Ovary (tissue), 3 donors: ENCODE measurements around the gene SMAD3.

Experiments used
- EP300 ChIP-seq: sonication (generic); formaldehyde crosslinking; IDR thresholded peaks from one replicate; pipeline ENCODE4 v1.6.1; 2017; ENCODE audit warnings: antibody characterized with exemption
- POLR2A ChIP-seq: fragments of 450-650 bp; IDR thresholded peaks from one replicate; pipeline ENCODE4 v1.6.1; 2017; ENCODE audit warnings: antibody characterized with exemption, mild to moderate bottlenecking, moderate library complexity
- TF ChIP-seq, protein P1 (sequence below), 3 donors: fragments of 450-650 bp in 2 of 3; fragments of 200-600 bp in 1 of 3; IDR thresholded peaks; one replicate each; pipeline versions ENCODE4 v1.5.1 to v1.8.0; 2016 to 2022; ENCODE audit warnings: antibody characterized with exemption in 3 of 3, mild to moderate bottlenecking in 1 of 3
- donor health status: DM: no; HTN: no; CAD: no.

DNA sequence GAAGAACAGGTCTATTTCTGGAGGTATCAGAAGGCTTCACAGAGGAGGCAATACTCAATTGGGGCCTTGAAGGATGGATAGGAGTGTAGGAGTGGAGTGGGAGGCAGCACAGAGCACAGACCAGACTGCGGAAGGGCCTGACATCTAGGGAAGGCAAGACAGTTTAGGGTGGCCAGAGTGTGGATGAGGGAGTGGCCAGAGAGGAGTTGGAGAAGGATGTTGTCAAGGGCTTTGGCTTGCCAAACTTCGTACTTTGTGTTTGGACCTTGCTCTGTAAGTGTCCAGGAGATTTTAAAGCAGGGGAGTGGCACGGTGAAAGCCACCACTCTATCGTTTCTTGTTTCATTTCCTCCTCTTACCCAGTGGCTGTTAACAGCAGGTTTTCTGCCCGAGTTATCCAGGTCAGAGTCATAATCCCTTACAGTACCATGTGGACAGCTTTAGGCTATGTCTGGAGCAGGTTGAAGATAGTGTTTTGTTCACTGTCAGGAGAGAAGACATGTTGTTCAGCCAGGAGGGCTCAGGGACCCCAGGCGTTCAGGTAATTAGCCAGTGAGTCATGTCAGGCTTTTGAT lies 12.3 kb downstream of the SMAD3 start:
- TF ChIP-seq, protein P1, sequence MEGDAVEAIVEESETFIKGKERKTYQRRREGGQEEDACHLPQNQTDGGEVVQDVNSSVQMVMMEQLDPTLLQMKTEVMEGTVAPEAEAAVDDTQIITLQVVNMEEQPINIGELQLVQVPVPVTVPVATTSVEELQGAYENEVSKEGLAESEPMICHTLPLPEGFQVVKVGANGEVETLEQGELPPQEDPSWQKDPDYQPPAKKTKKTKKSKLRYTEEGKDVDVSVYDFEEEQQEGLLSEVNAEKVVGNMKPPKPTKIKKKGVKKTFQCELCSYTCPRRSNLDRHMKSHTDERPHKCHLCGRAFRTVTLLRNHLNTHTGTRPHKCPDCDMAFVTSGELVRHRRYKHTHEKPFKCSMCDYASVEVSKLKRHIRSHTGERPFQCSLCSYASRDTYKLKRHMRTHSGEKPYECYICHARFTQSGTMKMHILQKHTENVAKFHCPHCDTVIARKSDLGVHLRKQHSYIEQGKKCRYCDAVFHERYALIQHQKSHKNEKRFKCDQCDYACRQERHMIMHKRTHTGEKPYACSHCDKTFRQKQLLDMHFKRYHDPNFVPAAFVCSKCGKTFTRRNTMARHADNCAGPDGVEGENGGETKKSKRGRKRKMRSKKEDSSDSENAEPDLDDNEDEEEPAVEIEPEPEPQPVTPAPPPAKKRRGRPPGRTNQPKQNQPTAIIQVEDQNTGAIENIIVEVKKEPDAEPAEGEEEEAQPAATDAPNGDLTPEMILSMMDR (IDR thresholded peaks at IDR 0.05) = no peak
- TF ChIP-seq POLR2A (no peak), EP300 (no peak)
